Glutamatergic neuron (in vitro differentiated cells): ENCODE results near the gene SLC35F6. TPM values are rescaled to one million over a fixed set of nuclear protein-coding genes. Genes with fewer than 3 reads are reported as not detected.

Source experiments
- DNase-seq: peaks from one replicate; pipeline ENCODE4 v3.0.0; 2022
- H3K27ac Mint-ChIP-seq: one replicate; pipeline ENCODE4 v1.8.0; 2020; ENCODE audit warnings: mild to moderate bottlenecking, mixed read lengths, inconsistent platforms; ENCODE audit not compliant: unreplicated experiment
- H3K27me3 Mint-ChIP-seq: one replicate; pipeline ENCODE4 v1.8.0; 2020; ENCODE audit warnings: mild to moderate bottlenecking, moderate library complexity, mixed read lengths, inconsistent platforms; ENCODE audit not compliant: unreplicated experiment
- H3K36me3 Mint-ChIP-seq: one replicate; pipeline ENCODE4 v1.8.0; 2020; ENCODE audit warnings: mild to moderate bottlenecking, mixed read lengths, inconsistent platforms; ENCODE audit not compliant: unreplicated experiment
- H3K4me1 Mint-ChIP-seq: one replicate; pipeline ENCODE4 v1.8.0; 2020; ENCODE audit warnings: mild to moderate bottlenecking, low read depth, mixed read lengths, inconsistent platforms; ENCODE audit not compliant: unreplicated experiment
- H3K4me3 Mint-ChIP-seq: one replicate; pipeline ENCODE4 v1.8.0; 2020; ENCODE audit warnings: mild to moderate bottlenecking, mixed read lengths, inconsistent platforms; ENCODE audit not compliant: unreplicated experiment
- H3K9me3 Mint-ChIP-seq: one replicate; pipeline ENCODE4 v1.8.0; 2020; ENCODE audit warnings: mild to moderate bottlenecking, moderate library complexity, mixed read lengths, inconsistent platforms; ENCODE audit not compliant: unreplicated experiment
- CTCF ChIP-seq: fragments of 200-600 bp; sonication (generic); IDR thresholded peaks from one replicate; pipeline ENCODE4 v1.5.0; 2021; ENCODE audit not compliant: partially characterized antibody, unreplicated experiment
- total RNA-seq: library from RNA; stranded (reverse); fragmentation: NEBNext Ultra II Directional; extraction: Animal tissue kit (Norgen Biotek cat#: 25700); gene quantifications from one replicate; pipeline ENCODE4 v1.2.1, GENCODE V29; 2021; ENCODE audit not compliant: unreplicated experiment

SLC35F6 gene
- total RNA-seq, 1 donor from 2014 or later: 28.8 TPM

- Mint-ChIP-seq H3K27me3 (peaks cover 6% of the 10 kb centered on the region), H3K27ac (no peak overlapping the region), H3K36me3 (no peaks in the 10 kb centered on the region), H3K4me3 (no peak overlapping the region), H3K4me1 (peaks cover 19% of the 10 kb centered on the region), H3K9me3 (no peaks in the 10 kb centered on the region)
- no peak for TF ChIP-seq CTCF
- DNase-seq: no peak
Observed at GRCh38 chr2:26731714-26732113, 32.4 kb upstream of the SLC35F6 start.

- Mint-ChIP-seq H3K27me3 (peaks cover 6% of the 10 kb centered on the region), H3K4me1 (peaks cover 19% of the 10 kb centered on the region), H3K27ac (no peak overlapping the region), H3K4me3 (no peak overlapping the region), H3K36me3 (no peaks in the 10 kb centered on the region), H3K9me3 (no peaks in the 10 kb centered on the region)
- TF ChIP-seq CTCF: no peak
- no peak for DNase-seq
Observed at GRCh38 chr2:26732446-26732845, 31.6 kb upstream of the SLC35F6 start.

- peaks cover 6% of the 10 kb centered on the region for H3K27me3 Mint-ChIP-seq
- H3K9me3 Mint-ChIP-seq: no peaks in the 10 kb centered on the region
- no peak overlapping the region for H3K27ac Mint-ChIP-seq
- no peak for TF ChIP-seq CTCF
- no peak overlapping the region for H3K4me3 Mint-ChIP-seq
- DNase-seq: no peak
- H3K36me3 Mint-ChIP-seq: no peaks in the 10 kb centered on the region
- peaks cover 19% of the 10 kb centered on the region for H3K4me1 Mint-ChIP-seq
Observed at GRCh38 chr2:26733413-26733812, 30.7 kb upstream of the SLC35F6 start.

- Mint-ChIP-seq H3K27me3 (peaks cover 9% of the 10 kb centered on the region), H3K9me3 (peaks cover 3% of the 10 kb centered on the region), H3K27ac (no peak overlapping the region), H3K4me3 (no peak overlapping the region), H3K4me1 (peaks cover 22% of the 10 kb centered on the region), H3K36me3 (peaks cover 3% of the 10 kb centered on the region)
- no peak for TF ChIP-seq CTCF
- DNase-seq: no peak
Observed at GRCh38 chr2:26735097-26735496, 29.0 kb upstream of the SLC35F6 start.

GRCh38 chr2:26735883-26736588 lies 28.0 kb upstream of the SLC35F6 start:
- H3K9me3 Mint-ChIP-seq: peaks cover 11% of the 10 kb centered on the region
- peaks cover 17% of the 10 kb centered on the region for H3K27me3 Mint-ChIP-seq
- no peak overlapping the region for H3K4me3 Mint-ChIP-seq
- peaks cover 26% of the 10 kb centered on the region for H3K4me1 Mint-ChIP-seq
- DNase-seq: no peak
- no peak for TF ChIP-seq CTCF
- no peak overlapping the region for H3K27ac Mint-ChIP-seq
- H3K36me3 Mint-ChIP-seq: peaks cover 3% of the 10 kb centered on the region
